ENCODE measurements around the gene YWHAB.

DNA sequence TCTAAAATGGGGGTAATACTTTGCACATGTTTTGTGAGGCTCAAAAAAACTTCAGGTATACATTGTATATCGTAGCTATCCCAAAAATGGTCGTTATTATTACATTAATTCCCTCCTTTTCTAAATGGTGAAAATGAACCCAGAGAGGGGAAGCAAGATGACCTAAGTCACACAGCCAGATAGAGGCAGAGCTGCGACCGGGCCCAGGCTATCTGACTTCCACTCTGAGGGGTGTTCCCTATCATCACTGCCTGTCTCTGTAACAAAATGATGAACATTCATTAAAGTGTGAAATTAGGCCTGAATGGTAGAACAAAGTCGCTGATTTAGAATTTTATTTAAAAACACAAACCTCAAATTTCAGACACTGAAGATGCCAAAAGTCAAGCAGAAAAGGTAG, 46.0 kb upstream of the YWHAB start:
- TF ChIP-seq EP300 (IDR thresholded peaks at IDR 0.05): no peak
- TF ChIP-seq, protein P1, sequence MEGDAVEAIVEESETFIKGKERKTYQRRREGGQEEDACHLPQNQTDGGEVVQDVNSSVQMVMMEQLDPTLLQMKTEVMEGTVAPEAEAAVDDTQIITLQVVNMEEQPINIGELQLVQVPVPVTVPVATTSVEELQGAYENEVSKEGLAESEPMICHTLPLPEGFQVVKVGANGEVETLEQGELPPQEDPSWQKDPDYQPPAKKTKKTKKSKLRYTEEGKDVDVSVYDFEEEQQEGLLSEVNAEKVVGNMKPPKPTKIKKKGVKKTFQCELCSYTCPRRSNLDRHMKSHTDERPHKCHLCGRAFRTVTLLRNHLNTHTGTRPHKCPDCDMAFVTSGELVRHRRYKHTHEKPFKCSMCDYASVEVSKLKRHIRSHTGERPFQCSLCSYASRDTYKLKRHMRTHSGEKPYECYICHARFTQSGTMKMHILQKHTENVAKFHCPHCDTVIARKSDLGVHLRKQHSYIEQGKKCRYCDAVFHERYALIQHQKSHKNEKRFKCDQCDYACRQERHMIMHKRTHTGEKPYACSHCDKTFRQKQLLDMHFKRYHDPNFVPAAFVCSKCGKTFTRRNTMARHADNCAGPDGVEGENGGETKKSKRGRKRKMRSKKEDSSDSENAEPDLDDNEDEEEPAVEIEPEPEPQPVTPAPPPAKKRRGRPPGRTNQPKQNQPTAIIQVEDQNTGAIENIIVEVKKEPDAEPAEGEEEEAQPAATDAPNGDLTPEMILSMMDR (IDR thresholded peaks at IDR 0.05): no peak
- no peak for TF ChIP-seq POLR2A (IDR thresholded peaks at IDR 0.05; ENCODE audit: low read depth)

Data from esophagus muscularis mucosa (tissue), 4 donors.